ENCODE measurements around the gene TNS3. TPM values are rescaled to one million over a fixed set of nuclear protein-coding genes. Genes with fewer than 3 reads are reported as not detected.

The TNS3 gene
- polyA plus RNA-seq, 3 donors, result 5.2 to 30.3 (median 7.9) TPM

DNA sequence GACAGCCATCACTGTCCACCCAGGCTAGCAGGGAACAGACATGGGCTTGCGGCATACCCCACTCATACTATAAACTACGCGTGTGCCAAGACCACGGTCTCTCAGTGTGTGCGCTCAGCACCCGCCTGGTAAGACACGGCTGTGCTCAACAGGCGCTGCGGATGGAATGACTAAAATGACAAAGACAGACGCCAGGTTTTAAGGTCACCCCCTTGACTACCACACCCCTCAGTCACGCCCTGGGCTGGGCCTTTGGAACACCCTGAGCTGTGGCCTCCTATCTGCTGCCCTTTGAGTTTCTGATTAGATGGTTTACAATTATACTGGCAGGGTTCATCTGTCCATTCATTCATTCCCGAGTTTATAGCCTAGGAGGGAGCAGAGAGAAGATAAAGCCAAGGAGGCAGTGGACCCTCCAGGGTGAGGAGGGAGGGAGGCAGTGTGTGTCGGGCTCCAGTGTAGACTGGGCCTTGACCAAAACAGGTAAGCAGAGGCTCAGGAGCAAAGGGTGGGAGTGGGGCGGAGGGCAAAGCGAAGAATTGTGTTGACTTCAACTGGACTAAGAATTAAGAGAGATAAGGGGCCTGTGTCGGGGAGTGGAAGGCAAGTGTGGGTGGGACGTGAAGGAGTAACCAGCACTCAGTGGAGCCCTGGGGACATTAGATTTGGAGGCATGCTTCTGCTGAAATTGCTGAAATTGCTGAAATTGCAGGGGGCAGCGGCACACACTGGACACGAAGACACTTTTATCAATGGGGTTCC lies 35.0 kb downstream of the TNS3 start:
- Histone ChIP-seq H3K36me3 (replicated peaks in 1 of 2; ENCODE audit: control insufficient read depth in 1 of 2, insufficient read depth in 2 of 2, low read length in 2 of 2) (peaks cover 2 to 54% of the 10 kb centered on the region in 2 donors), H3K9ac (ENCODE audit: insufficient read depth, low read length, poor library complexity, severe bottlenecking) (no peak overlapping the region), H3K4me2 (replicated peaks; ENCODE audit: extremely low read depth, low read length, poor library complexity, severe bottlenecking) (no peak overlapping the region), H2AFZ (ENCODE audit: insufficient read depth, low read depth, low read length, poor library complexity, severe bottlenecking) (no peak overlapping the region), H3K9me3 (replicated peaks in 1 of 2; ENCODE audit: control insufficient read depth in 1 of 2, insufficient read depth in 1 of 2, low read length in 2 of 2) (no peaks in the 10 kb centered on the region), H3K79me2 (ENCODE audit: insufficient read depth, low read length) (peaks cover 97% of the 10 kb centered on the region), H3K4me1 (ENCODE audit: control insufficient read depth in 1 of 2, insufficient read depth in 2 of 2, low read length in 2 of 2) (peaks cover 0 to 5% of the 10 kb centered on the region in 2 donors), H3K4me3 (replicated peaks in 1 of 3; ENCODE audit: low read depth in 2 of 3, low read length in 3 of 3) (no peak overlapping the region), H3K27me3 (ENCODE audit: control insufficient read depth in 2 of 2, insufficient read depth in 2 of 2, low read length in 2 of 2) (no peaks in the 10 kb centered on the region), H3K27ac (ENCODE audit: low read depth in 1 of 2, low read length in 2 of 2) (no peak overlapping the region), H4K20me1 (ENCODE audit: insufficient read depth, low read length) (peaks cover 99% of the 10 kb centered on the region)
- H3K36me3 Mint-ChIP-seq, result peaks cover 50 to 74% of the 10 kb centered on the region in 2 donors
- no peaks in the 10 kb centered on the region for H3K9me3 Mint-ChIP-seq
- intact Hi-C loops (cut with micrococcal nuclease), result no loop called here
- peak overlapping the region in 4 of 7 donors; percentile 26 to 73 (median 48) for H3K27ac Mint-ChIP-seq
- H3K4me1 Mint-ChIP-seq, result peaks cover 21% of the 10 kb centered on the region
- TF ChIP-seq, protein P1, sequence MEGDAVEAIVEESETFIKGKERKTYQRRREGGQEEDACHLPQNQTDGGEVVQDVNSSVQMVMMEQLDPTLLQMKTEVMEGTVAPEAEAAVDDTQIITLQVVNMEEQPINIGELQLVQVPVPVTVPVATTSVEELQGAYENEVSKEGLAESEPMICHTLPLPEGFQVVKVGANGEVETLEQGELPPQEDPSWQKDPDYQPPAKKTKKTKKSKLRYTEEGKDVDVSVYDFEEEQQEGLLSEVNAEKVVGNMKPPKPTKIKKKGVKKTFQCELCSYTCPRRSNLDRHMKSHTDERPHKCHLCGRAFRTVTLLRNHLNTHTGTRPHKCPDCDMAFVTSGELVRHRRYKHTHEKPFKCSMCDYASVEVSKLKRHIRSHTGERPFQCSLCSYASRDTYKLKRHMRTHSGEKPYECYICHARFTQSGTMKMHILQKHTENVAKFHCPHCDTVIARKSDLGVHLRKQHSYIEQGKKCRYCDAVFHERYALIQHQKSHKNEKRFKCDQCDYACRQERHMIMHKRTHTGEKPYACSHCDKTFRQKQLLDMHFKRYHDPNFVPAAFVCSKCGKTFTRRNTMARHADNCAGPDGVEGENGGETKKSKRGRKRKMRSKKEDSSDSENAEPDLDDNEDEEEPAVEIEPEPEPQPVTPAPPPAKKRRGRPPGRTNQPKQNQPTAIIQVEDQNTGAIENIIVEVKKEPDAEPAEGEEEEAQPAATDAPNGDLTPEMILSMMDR (IDR thresholded peaks at IDR 0.05), result no peak
- no peak for DNase-seq
- peaks cover 0 to 3% (median 0%) of the 10 kb centered on the region in 3 donors for H3K27me3 Mint-ChIP-seq (ENCODE audit: low read depth in 3 of 3)
- 97% methylated on average over 13 of the region's 19 CpGs for WGBS (ENCODE audit: insufficient coverage)
- H3K4me3 Mint-ChIP-seq, result no peak overlapping the region

DNA sequence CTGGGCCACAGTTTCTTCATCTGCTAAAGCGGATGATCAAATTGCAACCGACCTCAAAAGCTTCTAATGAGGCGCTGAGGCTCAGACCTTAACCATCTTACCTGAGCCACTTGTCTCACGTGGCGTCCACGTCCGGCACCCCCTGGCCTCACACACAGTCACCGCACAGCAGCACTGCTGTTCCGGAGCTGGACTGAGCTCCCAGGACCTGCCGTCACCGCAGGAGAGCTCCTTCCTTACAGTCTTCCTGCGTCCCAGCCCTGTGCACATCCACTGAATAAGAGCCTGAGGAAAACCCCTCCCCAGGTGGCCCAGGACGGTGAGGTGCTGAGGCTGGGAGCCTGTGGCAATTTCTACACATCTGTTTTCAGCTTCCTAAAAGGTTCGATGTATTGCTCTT lies 35.7 kb downstream of the TNS3 start:
- Histone ChIP-seq H2AFZ (ENCODE audit: insufficient read depth, low read depth, low read length, poor library complexity, severe bottlenecking) (no peak overlapping the region), H3K36me3 (replicated peaks in 1 of 2; ENCODE audit: control insufficient read depth in 1 of 2, insufficient read depth in 2 of 2, low read length in 2 of 2) (peaks cover 2 to 47% of the 10 kb centered on the region in 2 donors), H3K4me3 (replicated peaks in 1 of 3; ENCODE audit: low read depth in 2 of 3, low read length in 3 of 3) (no peak overlapping the region), H3K9me3 (replicated peaks in 1 of 2; ENCODE audit: control insufficient read depth in 1 of 2, insufficient read depth in 1 of 2, low read length in 2 of 2) (no peaks in the 10 kb centered on the region), H3K27me3 (ENCODE audit: control insufficient read depth in 2 of 2, insufficient read depth in 2 of 2, low read length in 2 of 2) (no peaks in the 10 kb centered on the region), H3K27ac (ENCODE audit: low read depth in 1 of 2, low read length in 2 of 2) (no peak overlapping the region), H3K9ac (ENCODE audit: insufficient read depth, low read length, poor library complexity, severe bottlenecking) (no peak overlapping the region), H3K4me1 (ENCODE audit: control insufficient read depth in 1 of 2, insufficient read depth in 2 of 2, low read length in 2 of 2) (peaks cover 0 to 5% of the 10 kb centered on the region in 2 donors), H3K4me2 (replicated peaks; ENCODE audit: extremely low read depth, low read length, poor library complexity, severe bottlenecking) (no peak overlapping the region), H4K20me1 (ENCODE audit: insufficient read depth, low read length) (peaks cover 99% of the 10 kb centered on the region), H3K79me2 (ENCODE audit: insufficient read depth, low read length) (peaks cover 96% of the 10 kb centered on the region)
- H3K36me3 Mint-ChIP-seq, result peaks cover 52 to 73% of the 10 kb centered on the region in 2 donors
- TF ChIP-seq, protein P1 (IDR thresholded peaks at IDR 0.05), result no peak
- no peaks in the 10 kb centered on the region for H3K9me3 Mint-ChIP-seq
- H3K4me3 Mint-ChIP-seq, result no peak overlapping the region
- H3K4me1 Mint-ChIP-seq, result peaks cover 24% of the 10 kb centered on the region
- no peak for DNase-seq
- H3K27ac Mint-ChIP-seq, result peak overlapping the region in 1 of 7 donors; percentile 33
- H3K27me3 Mint-ChIP-seq (ENCODE audit: low read depth in 3 of 3), result peaks cover 0 to 3% (median 0%) of the 10 kb centered on the region in 3 donors
- intact Hi-C loops (cut with micrococcal nuclease), result no loop called here
- WGBS (ENCODE audit: insufficient coverage), result 99% methylated on average over 9 of the region's 14 CpGs

Measured in CD14-positive monocyte (primary cell).